GM18505 (cell line): Measurements from ENCODE around the gene CTSH.
"Not testable (repeated sequence)": the region's sequence is repeated elsewhere in the genome, so short reads cannot be mapped to it uniquely, and the experiment has no call there.

Source experiments
- ATAC-seq: cut with Tn5 transposase; IDR thresholded peaks from one replicate; pipeline ENCODE4 v1.9.1; 2021; ENCODE audit not compliant: unreplicated experiment
- POLR2A ChIP-seq: IDR thresholded peaks from 4 replicates; pipeline ENCODE4 v1.6.1; 2011; ENCODE audit warnings: borderline replicate concordance; ENCODE audit not compliant: insufficient read depth, insufficient read length; ENCODE audit errors: extremely low read depth

Gene CTSH

DNA sequence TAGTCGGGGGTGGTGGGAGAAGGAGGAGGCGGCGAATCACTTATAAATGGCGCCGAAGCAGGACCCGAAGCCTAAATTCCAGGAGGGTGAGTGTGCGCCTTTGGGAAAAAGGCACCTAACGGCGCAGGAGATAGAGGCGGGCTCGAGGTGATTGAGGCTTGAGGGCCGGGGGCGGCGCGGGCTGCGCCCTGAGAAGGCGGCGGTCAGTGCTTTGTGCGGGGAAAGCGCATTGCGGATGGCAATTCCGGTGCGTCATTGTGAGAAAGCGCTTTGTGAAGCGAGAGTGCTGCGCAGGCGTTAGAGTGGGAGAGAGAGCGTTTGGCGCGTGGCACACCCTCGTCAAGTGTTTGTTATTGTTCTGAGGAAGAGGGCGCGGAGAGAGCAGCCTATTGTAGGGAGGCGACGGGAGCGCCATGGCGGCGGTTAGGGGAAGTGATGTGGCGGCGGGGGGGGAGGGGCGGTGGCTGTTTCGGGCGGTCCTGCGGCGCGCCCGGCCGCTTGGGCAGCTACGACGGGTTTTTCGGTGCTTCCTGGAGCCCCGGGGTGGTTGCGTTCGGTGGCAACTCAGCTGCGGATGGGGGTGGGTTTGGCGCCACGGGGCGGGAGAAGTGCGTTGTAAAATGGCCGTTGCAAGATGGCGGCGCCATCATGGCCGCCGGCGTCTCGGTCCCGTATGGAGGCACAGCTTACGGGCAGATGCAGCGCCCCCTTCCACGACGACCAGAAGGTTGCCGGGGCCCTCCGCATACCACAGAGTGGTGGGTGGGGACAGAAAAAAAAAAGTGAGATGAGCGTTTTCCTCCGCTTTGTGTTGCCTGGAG lies 71.7 kb downstream of the CTSH start:
- peak; percentile 66 for ATAC-seq
- TF ChIP-seq POLR2A = peak; percentile 74

DNA sequence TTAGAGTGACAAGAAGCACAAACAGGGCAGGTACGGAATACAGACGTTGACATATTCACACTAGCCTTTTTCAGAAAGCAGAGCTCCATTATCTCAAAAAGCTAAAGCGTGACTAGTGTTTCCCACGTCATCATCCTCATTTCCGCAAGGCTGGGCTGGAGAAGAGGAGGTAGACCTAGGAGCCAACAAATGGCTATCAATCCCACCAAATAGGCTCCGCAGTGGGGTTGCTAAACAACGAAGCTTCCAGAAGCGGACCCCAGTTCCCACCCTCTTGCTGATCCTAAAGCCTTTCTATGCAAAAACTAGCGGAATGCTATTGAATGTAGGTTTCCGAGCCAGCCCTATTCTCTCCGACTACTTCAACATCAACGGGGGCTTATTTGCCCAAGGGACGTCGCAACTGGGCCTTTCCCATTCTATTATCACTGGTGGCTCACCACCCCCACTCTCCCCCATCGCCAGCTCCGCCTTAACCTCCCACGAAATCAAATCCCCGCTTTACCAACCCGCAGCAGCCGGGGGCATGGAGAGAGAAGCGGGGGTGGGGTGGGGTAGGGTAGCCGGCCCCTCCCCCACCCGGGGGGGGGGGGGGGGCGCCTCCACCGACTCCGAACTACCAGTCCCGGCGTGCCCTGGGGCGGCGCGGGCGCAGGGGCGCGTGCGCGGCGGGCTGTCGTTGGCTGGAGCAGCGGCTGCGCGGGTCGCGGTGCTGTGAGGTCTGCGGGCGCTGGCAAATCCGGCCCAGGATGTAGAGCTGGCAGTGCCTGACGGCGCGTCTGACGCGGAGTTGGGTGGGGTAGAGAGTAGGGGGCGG lies 72.5 kb downstream of the CTSH start, which contains the start of gene MORF4L1:
MORF4L1 (plus strand) TSS at position 736 of the 817 bp plus-strand sequence. CDS start 128 bp downstream, outside the sequence.
- peak; percentile 68 for ATAC-seq
- no peak for TF ChIP-seq POLR2A

DNA sequence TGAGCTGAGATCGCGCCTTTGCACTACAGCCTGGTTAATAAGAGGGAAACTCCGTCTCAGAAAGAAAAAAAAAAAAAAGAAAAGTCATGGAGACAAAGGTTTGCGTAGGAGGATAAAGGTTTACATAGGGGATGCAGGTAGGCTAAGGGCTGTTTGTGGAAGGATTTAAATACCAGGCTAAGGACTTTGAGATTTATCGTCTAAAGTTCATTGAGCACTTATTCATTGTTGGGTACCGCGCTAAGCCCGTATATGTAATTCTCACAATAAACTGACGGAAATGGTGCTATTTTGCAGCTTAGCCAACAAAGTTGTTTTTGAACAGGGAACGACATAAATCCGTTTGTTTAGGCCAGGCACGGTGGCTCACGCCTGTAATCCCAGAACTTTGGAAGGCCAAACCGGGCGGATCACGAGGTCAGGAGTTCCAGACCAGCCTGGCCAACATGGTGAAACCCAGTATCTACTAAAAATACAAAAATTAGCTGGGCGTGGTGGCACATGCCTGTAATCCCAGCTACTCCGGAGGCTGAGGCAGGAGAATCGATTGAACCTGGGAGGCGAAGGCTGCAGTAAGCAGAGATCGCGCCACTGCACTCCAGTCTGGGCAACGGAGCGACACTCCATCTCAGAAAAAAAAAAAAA lies 73.2 kb downstream of the CTSH start:
- ATAC-seq = not testable (repeated sequence)
